Osteocyte (in vitro differentiated cells): ENCODE results near the gene TRIM58. TPM values are rescaled to one million over a fixed set of nuclear protein-coding genes. Genes with fewer than 3 reads are reported as not detected.

Experiments used
- DNase-seq: peaks from one replicate; pipeline ENCODE4 v3.0.0; 2021; ENCODE audit warnings: mixed read lengths; ENCODE audit not compliant: unreplicated experiment; ENCODE audit errors: extremely low spot score
- H3K27ac Mint-ChIP-seq: one replicate; pipeline ENCODE4 v1.8.0; 2021; ENCODE audit warnings: mild to moderate bottlenecking, mixed read lengths; ENCODE audit not compliant: unreplicated experiment
- H3K27me3 Mint-ChIP-seq: one replicate; pipeline ENCODE4 v1.8.0; 2021; ENCODE audit warnings: mixed read lengths; ENCODE audit not compliant: unreplicated experiment
- H3K36me3 Mint-ChIP-seq: one replicate; pipeline ENCODE4 v1.8.0; 2021; ENCODE audit warnings: mixed read lengths; ENCODE audit not compliant: unreplicated experiment
- H3K4me1 Mint-ChIP-seq: one replicate; pipeline ENCODE4 v1.8.0; 2021; ENCODE audit warnings: mixed read lengths; ENCODE audit not compliant: unreplicated experiment
- H3K4me3 Mint-ChIP-seq: one replicate; pipeline ENCODE4 v1.8.0; 2021; ENCODE audit warnings: mild to moderate bottlenecking, moderate library complexity, mixed read lengths; ENCODE audit not compliant: unreplicated experiment
- H3K9me3 Mint-ChIP-seq: one replicate; pipeline ENCODE4 v1.8.0; 2021; ENCODE audit warnings: mixed read lengths; ENCODE audit not compliant: unreplicated experiment
- CTCF ChIP-seq: fragments of 200-600 bp; sonication (generic); IDR thresholded peaks from 2 replicates; pipeline ENCODE4 v1.5.0; 2021; ENCODE audit warnings: antibody characterized with exemption, mild to moderate bottlenecking, moderate library complexity
- total RNA-seq: library from RNA; stranded (reverse); gene quantifications from 2 replicates; pipeline ENCODE4 v1.2.1, GENCODE V29; 2021

TRIM58 gene
- total RNA-seq, 1 donor from 2014 or later, result 1.5 TPM

GRCh38 chr1:247855911-247856310 lies 1.1 kb upstream of the TRIM58 start:
- Mint-ChIP-seq H3K27me3 (no peaks in the 10 kb centered on the region), H3K27ac (no peak overlapping the region), H3K36me3 (no peaks in the 10 kb centered on the region), H3K4me1 (peaks cover 9% of the 10 kb centered on the region), H3K9me3 (peaks cover 9% of the 10 kb centered on the region), H3K4me3 (peak overlapping the region; percentile 71)
- no peak for DNase-seq
- no peak for TF ChIP-seq CTCF

DNA sequence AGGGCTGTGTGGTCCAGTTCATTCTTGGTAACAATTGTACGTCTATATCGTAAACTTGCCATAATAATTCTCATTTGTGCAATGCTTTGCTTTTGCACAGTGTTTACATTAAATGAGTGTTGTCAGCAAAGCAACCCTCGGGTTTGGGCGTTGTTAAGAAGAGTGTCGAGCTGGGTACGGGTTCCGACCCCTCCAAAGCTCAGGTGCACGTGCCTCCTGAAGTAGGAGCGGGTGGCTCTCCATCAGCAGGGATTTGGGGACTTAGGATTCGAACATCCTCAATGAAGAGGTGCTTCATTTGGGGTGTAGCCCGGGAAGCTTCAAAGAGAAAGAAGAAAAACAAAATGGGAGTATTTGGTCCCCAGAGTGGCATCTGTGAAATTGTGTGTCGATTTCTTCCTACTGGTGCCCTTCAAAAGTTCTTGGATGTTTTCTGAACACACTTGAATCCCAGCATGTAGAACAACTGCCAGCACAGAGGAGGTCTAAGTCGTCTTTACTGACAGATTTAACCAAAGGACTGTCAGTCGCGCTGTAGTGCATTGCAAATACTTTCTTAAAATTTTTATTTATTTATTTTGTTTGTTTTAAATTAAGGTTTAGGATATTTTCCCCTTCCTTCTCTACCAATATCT lies 1.1 kb downstream of the TRIM58 start:
- Mint-ChIP-seq H3K27ac (no peak overlapping the region), H3K36me3 (no peaks in the 10 kb centered on the region), H3K27me3 (no peaks in the 10 kb centered on the region), H3K9me3 (peaks cover 4% of the 10 kb centered on the region), H3K4me3 (peak overlapping the region; percentile 74), H3K4me1 (peaks cover 9% of the 10 kb centered on the region)
- TF ChIP-seq CTCF, result no peak
- DNase-seq, result no peak

GRCh38 chr1:247862756-247863155 lies 5.8 kb downstream of the TRIM58 start:
- H3K36me3 Mint-ChIP-seq, result peaks cover 2% of the 10 kb centered on the region
- H3K27ac Mint-ChIP-seq, result no peak overlapping the region
- no peak for TF ChIP-seq CTCF
- H3K4me1 Mint-ChIP-seq, result peaks cover 5% of the 10 kb centered on the region
- no peak overlapping the region for H3K4me3 Mint-ChIP-seq
- DNase-seq, result no peak
- no peaks in the 10 kb centered on the region for H3K27me3 Mint-ChIP-seq
- peaks cover 4% of the 10 kb centered on the region for H3K9me3 Mint-ChIP-seq

DNA sequence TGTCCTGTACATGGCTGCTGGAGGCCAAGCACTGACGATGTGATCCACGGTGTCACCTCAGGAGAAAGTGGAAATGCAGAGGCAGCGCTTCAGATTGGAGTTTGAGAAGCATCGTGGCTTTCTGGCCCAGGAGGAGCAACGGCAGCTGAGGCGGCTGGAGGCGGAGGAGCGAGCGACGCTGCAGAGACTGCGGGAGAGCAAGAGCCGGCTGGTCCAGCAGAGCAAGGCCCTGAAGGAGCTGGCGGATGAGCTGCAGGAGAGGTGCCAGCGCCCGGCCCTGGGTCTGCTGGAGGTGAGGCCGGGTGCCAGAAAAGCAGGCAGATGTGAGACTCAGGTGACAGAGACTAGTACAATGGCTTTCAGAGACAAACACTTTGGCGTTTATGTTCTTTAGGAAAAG lies 7.7 kb downstream of the TRIM58 start:
- peaks cover 8% of the 10 kb centered on the region for H3K9me3 Mint-ChIP-seq
- H3K4me1 Mint-ChIP-seq, result no peaks in the 10 kb centered on the region
- TF ChIP-seq CTCF, result no peak
- H3K27me3 Mint-ChIP-seq, result no peaks in the 10 kb centered on the region
- H3K4me3 Mint-ChIP-seq, result no peak overlapping the region
- H3K27ac Mint-ChIP-seq, result no peak overlapping the region
- peaks cover 3% of the 10 kb centered on the region for H3K36me3 Mint-ChIP-seq
- no peak for DNase-seq

DNA sequence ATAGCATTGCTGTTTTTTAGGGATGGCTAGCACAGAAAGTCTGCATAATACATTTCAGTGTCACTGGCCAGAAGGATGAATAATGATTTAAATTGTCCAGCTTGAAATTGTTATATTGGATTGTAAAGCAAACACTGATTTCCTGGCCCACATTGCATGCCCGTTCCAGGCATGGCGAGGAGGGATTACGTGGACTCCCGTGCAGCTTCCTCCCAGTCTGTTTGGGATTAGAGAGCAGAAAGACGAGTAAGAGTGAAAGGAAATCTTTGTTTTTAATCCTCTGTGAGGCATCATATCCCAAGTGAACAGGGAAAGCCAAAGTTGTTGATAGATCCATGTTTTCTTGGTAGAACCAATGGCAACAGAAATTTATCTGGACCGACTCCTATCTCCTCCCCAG lies 8.4 kb downstream of the TRIM58 start:
- Mint-ChIP-seq H3K27ac (no peak overlapping the region), H3K4me1 (no peaks in the 10 kb centered on the region), H3K36me3 (peaks cover 3% of the 10 kb centered on the region), H3K9me3 (peaks cover 12% of the 10 kb centered on the region), H3K27me3 (no peaks in the 10 kb centered on the region), H3K4me3 (no peak overlapping the region)
- no peak for TF ChIP-seq CTCF
- no peak for DNase-seq
